IPS-20b (cell line): ENCODE measurements around the gene GARNL3.

Experiments
- H3K27ac ChIP-seq: one replicate; pipeline ENCODE4 v1.5.1; 2013; ENCODE audit warnings: low read length
- H3K27me3 ChIP-seq: 2 replicates; pipeline ENCODE4 v1.6.1; 2013; ENCODE audit warnings: mild to moderate bottlenecking, low read length, inconsistent platforms; ENCODE audit not compliant: insufficient read depth
- H3K36me3 ChIP-seq: 2 replicates; pipeline ENCODE4 v1.6.1; 2013; ENCODE audit warnings: low read depth, mild to moderate bottlenecking, inconsistent platforms, low read length, moderate library complexity; ENCODE audit not compliant: insufficient read depth
- H3K4me1 ChIP-seq: 2 replicates; pipeline ENCODE4 v1.6.1; 2013; ENCODE audit warnings: mild to moderate bottlenecking, control low read depth, inconsistent platforms, low read length, moderate library complexity; ENCODE audit not compliant: insufficient read depth
- H3K4me3 ChIP-seq: 2 replicates; pipeline ENCODE4 v1.5.1; 2013; ENCODE audit warnings: mild to moderate bottlenecking, low read length, inconsistent platforms
- H3K9ac ChIP-seq: 2 replicates; pipeline ENCODE4 v1.6.1; 2013; ENCODE audit warnings: low read depth, mild to moderate bottlenecking, inconsistent platforms, low read length, moderate library complexity
- H3K9me3 ChIP-seq: 2 replicates; pipeline ENCODE4 v1.6.1; 2013; ENCODE audit warnings: mild to moderate bottlenecking, low read depth, low read length, inconsistent platforms; ENCODE audit not compliant: insufficient read depth

The GARNL3 gene

GRCh38 chr9:127403507-127404192 is 139.1 kb downstream of the GARNL3 start:
- Histone ChIP-seq H3K4me3 (no peak overlapping the region), H3K9me3 (no peaks in the 10 kb centered on the region), H3K9ac (no peak overlapping the region), H3K27ac (no peak overlapping the region), H3K36me3 (peaks cover 36% of the 10 kb centered on the region), H3K27me3 (no peaks in the 10 kb centered on the region), H3K4me1 (no peaks in the 10 kb centered on the region)

GRCh38 chr9:127404631-127405030 is 140.1 kb downstream of the GARNL3 start:
- Histone ChIP-seq H3K27me3 (no peaks in the 10 kb centered on the region), H3K9ac (no peak overlapping the region), H3K9me3 (no peaks in the 10 kb centered on the region), H3K4me1 (no peaks in the 10 kb centered on the region), H3K27ac (no peak overlapping the region), H3K36me3 (peaks cover 36% of the 10 kb centered on the region), H3K4me3 (no peak overlapping the region)

GRCh38 chr9:127405344-127406125 is 141.0 kb downstream of the GARNL3 start:
- no peaks in the 10 kb centered on the region for H3K27me3 ChIP-seq
- H3K9ac ChIP-seq, result no peak overlapping the region
- H3K36me3 ChIP-seq, result peaks cover 33% of the 10 kb centered on the region

GRCh38 chr9:127406799-127407491 is 142.4 kb downstream of the GARNL3 start:
- H3K27me3 ChIP-seq, result no peaks in the 10 kb centered on the region
- no peaks in the 10 kb centered on the region for H3K4me1 ChIP-seq
- no peak overlapping the region for H3K4me3 ChIP-seq
- peaks cover 22% of the 10 kb centered on the region for H3K36me3 ChIP-seq
- no peak overlapping the region for H3K9ac ChIP-seq
- H3K9me3 ChIP-seq, result no peaks in the 10 kb centered on the region
- H3K27ac ChIP-seq, result no peak overlapping the region

More at GRCh38 chr9:127405344-127406125, 141.0 kb downstream of the GARNL3 start:
- H3K27ac ChIP-seq, result no peak overlapping the region
- no peaks in the 10 kb centered on the region for H3K9me3 ChIP-seq
- H3K4me3 ChIP-seq, result no peak overlapping the region
- H3K4me1 ChIP-seq, result no peaks in the 10 kb centered on the region

GRCh38 chr9:127407492-127407843 is 142.9 kb downstream of the GARNL3 start:
- no peak overlapping the region for H3K9ac ChIP-seq
- H3K4me3 ChIP-seq, result no peak overlapping the region
- H3K27ac ChIP-seq, result no peak overlapping the region

GRCh38 chr9:127411122-127411521 is 146.5 kb downstream of the GARNL3 start:
- Histone ChIP-seq H3K36me3 (no peaks in the 10 kb centered on the region), H3K27me3 (no peaks in the 10 kb centered on the region), H3K9me3 (no peaks in the 10 kb centered on the region), H3K9ac (no peak overlapping the region), H3K4me3 (no peak overlapping the region), H3K4me1 (no peaks in the 10 kb centered on the region), H3K27ac (no peak overlapping the region)

More at GRCh38 chr9:127407492-127407843, 142.9 kb downstream of the GARNL3 start:
- Histone ChIP-seq H3K4me1 (no peaks in the 10 kb centered on the region), H3K27me3 (no peaks in the 10 kb centered on the region), H3K36me3 (peaks cover 19% of the 10 kb centered on the region), H3K9me3 (no peaks in the 10 kb centered on the region)

DNA sequence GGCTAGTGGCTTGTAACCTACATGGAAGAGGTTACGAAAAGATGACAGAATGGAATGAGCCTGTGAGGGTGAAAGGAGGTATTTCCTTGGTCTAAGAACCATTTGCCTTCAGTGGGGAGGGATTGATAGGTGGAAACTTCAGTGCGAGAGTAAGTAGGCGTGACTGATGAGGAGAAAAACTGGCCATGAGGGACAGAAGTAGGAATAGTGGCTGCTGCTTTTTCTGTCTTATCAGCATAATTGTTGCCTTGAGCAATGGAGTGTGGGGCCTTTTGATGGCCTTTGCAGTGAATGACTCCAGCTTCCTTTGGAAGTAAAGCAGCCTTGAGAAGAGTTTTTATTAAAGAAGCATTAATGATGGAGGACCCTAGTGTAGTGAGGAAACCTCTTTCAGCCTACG is 150.6 kb downstream of the GARNL3 start:
- no peaks in the 10 kb centered on the region for H3K36me3 ChIP-seq
- H3K9me3 ChIP-seq, result no peaks in the 10 kb centered on the region
- H3K4me1 ChIP-seq, result 0 out of 2 replicates have a peak, but pooled peaks cover 3% of the 10 kb centered on the region

GRCh38 chr9:127415657-127416056 is 151.1 kb downstream of the GARNL3 start:
- Histone ChIP-seq H3K4me1 (0 out of 2 replicates have a peak, but pooled peaks cover 3% of the 10 kb centered on the region), H3K4me3 (no peak overlapping the region), H3K9ac (no peak overlapping the region), H3K36me3 (no peaks in the 10 kb centered on the region), H3K27ac (no peak overlapping the region), H3K9me3 (no peaks in the 10 kb centered on the region), H3K27me3 (no peaks in the 10 kb centered on the region)

More for the DNA sequence above, 150.6 kb downstream of the GARNL3 start:
- Histone ChIP-seq H3K4me3 (no peak overlapping the region), H3K27me3 (no peaks in the 10 kb centered on the region), H3K9ac (no peak overlapping the region), H3K27ac (no peak overlapping the region)

DNA sequence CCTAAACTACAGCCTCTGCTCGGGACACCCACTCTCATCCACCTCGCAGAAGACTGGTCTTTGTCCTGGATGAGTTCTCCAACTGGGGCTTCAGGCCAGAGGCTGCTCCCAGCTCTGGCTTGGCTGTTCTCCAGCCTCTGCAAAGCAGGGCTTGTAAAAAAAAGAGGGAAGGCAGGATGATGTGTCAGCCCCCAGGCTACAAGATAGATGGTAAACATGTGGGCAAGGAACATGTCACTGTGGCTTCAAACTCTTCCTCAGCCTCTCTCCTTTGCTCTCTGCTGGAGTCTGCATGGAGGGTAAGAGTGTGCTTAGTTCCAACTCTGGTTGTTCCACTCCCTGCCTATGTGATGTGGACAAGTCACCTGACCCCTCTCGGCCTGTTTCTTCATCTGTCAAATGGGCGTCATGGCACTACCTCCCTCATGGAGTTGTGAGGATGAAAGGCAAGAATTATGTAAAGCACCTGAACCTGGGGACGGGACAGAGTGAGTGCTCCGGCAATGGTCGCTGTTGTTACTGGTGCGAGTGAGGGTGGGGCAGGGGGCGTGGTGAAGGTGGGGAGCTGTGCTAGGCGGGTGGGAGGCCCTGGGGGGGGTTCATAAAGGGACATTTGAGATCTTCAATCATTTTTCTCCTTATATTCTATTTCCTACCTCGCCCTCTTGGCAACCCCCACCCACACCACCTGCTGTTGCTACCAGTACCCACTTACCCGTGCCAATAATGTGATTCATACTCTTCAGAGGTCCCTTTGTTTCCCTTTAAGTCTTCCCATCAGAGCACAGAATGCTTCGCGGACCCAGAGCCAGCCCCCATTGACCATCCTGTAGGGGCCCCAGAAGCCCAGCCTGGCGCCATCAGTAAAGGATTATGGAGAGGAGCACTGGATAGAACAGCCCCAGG is 152.8 kb downstream of the GARNL3 start:
- H3K36me3 ChIP-seq, result no peaks in the 10 kb centered on the region
- H3K4me1 ChIP-seq, result 0 out of 2 replicates have a peak, but pooled peaks cover 3% of the 10 kb centered on the region
- H3K4me3 ChIP-seq, result no peak overlapping the region
- H3K27ac ChIP-seq, result no peak overlapping the region
- H3K9me3 ChIP-seq, result no peaks in the 10 kb centered on the region
- H3K27me3 ChIP-seq, result no peaks in the 10 kb centered on the region
- H3K9ac ChIP-seq, result no peak overlapping the region

GRCh38 chr9:127418037-127418471 is 153.5 kb downstream of the GARNL3 start:
- H3K27me3 ChIP-seq, result no peaks in the 10 kb centered on the region
- no peaks in the 10 kb centered on the region for H3K9me3 ChIP-seq
- H3K4me3 ChIP-seq, result no peak overlapping the region
- no peak overlapping the region for H3K9ac ChIP-seq
- no peaks in the 10 kb centered on the region for H3K36me3 ChIP-seq
- no peak overlapping the region for H3K27ac ChIP-seq
- 0 out of 2 replicates have a peak, but pooled peaks cover 3% of the 10 kb centered on the region for H3K4me1 ChIP-seq

DNA sequence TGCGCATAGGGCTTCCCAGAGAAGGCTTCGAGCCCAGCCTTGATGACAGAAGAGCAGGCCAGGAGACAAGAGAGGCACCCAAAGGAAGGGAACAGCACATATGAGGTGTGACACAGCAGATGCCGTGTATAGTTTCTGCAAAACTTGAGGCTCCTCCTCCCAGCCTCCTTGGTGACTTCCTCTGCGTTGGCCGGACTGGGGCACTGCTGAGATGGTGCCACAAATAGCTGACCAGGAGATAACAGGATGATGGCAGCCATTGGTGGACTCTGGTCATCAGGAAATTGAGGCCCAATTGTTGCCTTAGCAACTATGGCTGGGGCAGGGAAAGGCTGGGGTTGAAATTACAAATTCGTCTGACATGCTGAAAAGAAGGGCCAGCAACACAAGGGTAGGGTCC is 154.8 kb downstream of the GARNL3 start:
- Histone ChIP-seq H3K36me3 (no peaks in the 10 kb centered on the region), H3K9me3 (no peaks in the 10 kb centered on the region), H3K9ac (no peak overlapping the region), H3K27me3 (no peaks in the 10 kb centered on the region), H3K27ac (no peak overlapping the region), H3K4me1 (0 out of 2 replicates have a peak, but pooled peaks cover 3% of the 10 kb centered on the region), H3K4me3 (no peak overlapping the region)
